GM20431 (cell line): ENCODE measurements around the gene SURF1.
"Not testable (repeated sequence)": the region's sequence is repeated elsewhere in the genome, so short reads cannot be mapped to it uniquely, and the experiment has no call there.

ENCODE experiments used
- in situ Hi-C: fragments of 300-500 bp; cut with MseI, MboI; formaldehyde crosslinking; loops from one replicate; pipeline ENCODE4 v1.15.0; 2020; ENCODE audit warnings: low sequenced_read_pairs; ENCODE audit not compliant: unreplicated experiment

SURF1 gene

DNA sequence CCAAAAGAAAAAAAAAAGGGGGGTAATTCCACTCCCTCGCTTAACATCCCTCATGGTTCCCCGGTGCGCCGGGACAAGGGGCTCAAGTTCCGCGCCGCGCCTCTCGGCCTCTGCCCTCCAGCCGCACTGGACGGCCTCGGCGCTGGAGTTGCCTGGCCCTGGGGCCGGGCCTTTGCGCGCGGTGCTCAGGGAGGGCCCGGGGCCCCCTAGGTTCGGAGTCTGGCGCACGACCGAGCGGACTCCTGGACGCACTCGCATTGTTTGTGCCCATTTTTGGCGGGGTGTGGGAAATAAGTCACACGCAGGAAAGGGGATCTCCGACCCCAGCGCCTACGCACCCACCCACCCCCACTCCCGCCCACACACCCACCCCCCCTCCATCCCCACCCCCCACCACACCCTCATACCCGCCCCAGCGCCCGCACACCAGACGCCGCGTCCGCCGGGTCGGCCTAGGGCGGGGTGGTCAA, 8.7 kb downstream of the SURF1 start:
- in situ Hi-C loops, result no loop called here

DNA sequence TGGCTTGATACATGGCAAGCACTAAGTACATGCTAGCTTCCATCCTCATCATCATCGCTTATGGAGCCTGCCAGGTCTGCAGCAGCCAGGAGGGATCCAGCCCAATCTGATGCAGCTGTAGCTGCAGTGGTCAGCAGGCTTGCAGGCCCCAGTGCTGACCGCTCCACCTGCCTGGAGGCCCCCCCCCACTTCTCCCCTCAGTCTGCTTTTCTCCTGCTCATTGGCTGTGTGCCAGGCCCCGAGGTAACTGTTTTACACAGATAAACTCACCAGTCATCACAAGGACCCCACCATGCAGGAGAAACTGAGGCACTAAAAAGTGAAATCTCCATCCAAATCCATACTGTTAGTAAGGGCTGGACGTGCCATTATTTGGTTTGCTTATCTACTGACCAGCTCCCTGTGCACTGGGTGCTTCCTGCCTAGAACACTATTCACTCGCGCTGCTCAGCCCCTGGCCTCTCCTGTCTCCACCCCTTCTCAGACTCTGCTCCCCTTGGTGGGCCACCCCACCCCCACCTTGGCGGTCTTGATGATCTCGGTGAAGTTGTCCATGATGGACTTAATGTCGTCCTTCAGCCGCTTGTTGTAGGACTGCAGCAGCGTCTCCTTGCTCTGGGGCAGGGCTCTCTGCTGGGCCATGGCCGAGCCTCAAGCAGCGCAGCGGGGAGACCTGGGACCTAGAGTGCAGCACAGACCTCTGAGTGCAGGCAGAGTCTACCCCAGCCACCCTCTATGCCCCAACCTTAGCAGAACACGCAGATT, 10.1 kb downstream of the SURF1 start:
- in situ Hi-C loops, result no loop called here

DNA sequence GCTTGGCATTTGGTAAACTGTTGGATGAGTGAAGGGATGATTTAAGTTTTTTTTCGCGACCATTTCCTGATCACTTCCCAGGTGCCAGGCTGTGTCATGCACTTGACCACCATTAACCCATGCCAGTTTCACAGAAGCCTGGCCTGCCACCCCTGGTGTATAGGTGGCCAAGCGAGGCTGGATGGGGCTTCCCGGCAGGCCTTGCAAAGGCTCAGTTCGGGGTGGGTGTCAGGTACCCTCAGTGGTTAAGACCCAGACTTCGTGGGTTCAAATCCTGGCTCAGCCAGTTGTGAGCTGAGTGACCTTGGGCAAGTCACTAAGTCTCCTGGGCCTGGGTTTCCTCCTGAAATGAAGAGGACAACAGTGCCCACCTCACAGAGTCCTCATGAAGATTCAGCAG, 10.7 kb downstream of the SURF1 start:
- in situ Hi-C loops, result no loop called here

DNA sequence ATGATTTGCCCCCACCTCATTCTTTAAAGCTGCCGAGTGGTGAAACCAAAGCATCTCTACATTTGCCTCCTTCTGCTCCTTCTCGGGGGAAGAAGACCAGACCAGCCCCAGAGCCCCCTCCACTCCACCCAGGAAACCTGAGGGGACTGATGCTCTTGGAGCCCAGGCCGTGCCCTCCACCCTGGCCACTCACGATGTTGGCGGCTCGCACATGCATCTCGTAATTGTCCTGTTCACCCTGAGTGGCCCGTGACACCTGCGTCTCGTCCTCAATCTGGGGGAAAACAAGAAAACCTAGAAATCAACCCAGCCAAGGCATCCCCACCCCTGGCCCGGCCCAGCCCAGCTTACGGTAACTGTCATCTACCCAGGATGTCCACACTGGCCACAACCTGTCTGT, 11.3 kb downstream of the SURF1 start:
- in situ Hi-C loops, result no loop called here

DNA sequence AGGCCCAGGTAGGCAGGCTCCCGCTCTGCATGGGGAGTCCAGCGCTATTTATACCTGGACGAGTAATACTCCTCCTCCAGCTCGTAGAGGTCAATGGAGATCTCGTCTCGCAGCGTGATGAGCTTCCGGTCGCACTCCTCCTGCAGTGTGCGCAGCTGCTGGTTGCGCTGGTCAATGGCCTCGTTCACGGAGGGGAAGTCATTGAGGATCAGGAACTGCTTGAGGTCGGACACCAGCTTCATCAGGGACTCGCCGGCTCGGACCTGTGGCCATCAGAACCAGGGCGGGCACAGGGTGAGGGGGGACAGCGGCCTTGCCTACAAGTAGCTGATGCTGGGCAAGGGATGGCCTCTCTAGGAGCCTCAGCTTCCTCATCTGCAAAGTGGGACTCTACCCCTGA, 12.2 kb downstream of the SURF1 start:
- in situ Hi-C loops, result no loop called here

DNA sequence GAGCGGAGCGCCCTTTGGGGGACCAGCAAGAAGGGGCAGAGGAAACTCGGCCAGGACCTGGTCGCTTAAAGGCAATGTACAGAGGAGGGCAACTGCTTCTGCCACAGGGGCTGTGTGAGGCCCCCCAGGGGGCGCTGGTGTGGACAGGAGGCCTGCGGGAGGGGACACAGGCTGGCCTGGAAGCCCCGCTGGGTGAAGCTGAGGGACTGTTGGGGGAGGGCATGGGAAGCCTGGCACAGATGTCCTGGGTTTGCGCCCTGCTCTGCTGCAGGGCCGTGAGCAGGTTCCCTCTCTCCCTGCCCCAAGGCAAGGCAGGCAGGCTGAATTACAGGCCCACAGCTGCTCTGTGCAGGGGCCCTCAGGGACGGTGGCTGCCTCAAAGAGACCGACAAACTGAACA, 13.7 kb downstream of the SURF1 start:
- in situ Hi-C loops, result no loop called here

DNA sequence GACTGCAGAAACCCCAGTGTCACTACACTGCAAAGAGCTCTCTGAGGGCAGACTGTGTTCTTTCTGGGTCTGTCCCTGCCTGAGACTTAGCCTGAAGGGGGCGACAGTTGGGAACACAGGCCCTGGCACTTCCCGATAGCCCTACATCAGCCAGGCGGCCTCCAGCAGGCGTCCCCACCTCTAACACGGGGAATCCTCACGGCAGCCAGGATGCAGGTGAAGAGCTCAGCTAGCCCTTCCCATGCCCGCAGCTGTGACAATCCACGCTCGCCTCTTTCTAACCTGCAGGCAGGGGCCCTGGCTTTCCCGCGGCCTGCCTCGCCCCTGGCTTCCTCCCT, 14.2 kb downstream of the SURF1 start:
- in situ Hi-C loops, result no loop called here

DNA sequence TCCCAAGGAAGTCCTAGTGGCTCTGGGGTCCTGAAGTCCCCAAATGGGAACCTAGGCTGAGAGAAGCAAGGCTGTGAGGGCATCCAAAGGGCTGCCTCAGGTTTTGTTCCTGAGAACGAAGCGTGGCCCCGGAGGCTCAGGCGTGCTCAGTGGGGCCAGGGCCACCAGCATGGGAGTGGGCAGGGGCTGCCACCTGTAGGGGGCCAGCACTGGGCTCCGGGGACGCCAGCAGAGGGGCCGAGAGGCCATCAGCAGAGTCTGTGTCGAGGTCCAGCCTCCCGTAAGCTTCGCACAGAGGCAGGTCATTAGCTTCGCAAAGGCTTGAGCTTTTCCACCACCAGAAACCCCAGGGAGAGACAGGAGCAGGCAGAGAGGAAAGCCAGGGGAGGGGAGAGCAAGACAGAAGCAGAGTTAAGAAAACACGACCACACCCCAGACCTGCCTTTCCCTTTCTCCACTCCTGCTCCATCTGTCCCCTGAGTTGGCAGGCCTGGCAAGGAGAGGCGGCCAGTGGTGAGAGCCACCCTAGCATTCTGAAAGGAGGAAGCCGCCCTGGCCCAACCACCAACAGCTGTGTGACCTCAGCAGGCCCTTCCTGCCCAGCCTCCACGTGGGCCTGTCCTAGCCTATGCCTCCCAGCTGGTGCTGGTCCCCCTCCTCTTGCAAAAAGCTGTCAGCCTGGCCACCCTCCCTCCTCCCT, 14.8 kb downstream of the SURF1 start:
- in situ Hi-C loops, result no loop called here

DNA sequence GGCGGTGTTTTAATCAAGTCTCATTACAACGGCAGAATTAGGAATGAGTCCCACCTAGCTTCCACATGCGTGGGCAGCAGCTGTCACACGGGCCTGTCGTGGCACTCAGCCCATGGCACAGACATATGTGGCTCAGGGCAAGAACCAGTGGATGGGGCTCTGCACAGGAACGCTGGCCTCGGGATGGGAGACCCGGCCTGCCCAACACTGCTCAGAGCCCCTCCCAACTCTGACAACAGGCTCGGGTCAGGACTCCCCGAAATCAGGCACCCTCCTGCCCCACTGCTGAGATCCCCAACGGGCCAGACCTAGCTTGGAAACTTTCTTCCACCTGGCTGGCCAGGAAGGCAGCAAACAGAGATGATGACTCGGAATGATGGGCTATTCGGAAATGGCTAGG, 15.4 kb downstream of the SURF1 start:
- in situ Hi-C loops, result no loop called here

DNA sequence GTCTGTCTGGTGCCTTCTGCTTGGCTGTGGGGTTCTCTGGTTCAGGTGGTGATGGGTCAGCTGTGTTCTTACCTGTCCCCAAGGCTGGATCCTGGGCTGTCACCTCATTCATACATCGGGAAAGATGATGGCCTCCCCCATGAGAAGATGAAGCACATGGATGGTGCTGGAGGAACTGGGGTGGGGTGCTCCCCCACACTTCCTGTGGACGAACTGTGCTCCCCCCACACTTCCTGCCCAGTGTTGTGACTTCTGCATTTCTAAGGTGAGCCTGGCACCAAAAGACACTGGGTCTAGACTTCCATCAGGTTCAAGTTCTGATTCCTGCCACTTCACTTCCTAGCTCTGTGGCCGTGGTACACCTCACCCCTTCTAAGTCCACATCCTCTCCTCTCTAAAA, 16.0 kb downstream of the SURF1 start:
- in situ Hi-C loops, result no loop called here

DNA sequence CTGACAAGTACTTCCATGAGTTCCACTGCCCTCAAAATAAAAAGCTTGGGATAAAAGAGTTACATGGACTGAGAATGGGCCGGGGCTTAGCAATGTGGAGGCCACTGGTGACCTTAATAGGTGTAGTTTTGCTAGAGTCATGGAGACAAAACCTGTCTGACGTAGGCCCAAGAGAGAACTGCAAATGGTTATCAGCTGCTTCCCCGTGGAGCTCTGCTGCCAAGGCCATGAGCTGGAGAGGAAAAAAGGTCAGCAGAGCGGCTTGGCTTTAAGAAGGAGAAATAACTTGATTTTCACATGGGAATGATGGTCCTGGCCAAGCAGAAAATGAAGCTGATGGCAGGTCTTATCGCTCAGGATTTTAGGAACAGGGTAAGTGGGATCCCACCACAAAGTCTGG, 16.6 kb downstream of the SURF1 start:
- in situ Hi-C loops, result no loop called here

DNA sequence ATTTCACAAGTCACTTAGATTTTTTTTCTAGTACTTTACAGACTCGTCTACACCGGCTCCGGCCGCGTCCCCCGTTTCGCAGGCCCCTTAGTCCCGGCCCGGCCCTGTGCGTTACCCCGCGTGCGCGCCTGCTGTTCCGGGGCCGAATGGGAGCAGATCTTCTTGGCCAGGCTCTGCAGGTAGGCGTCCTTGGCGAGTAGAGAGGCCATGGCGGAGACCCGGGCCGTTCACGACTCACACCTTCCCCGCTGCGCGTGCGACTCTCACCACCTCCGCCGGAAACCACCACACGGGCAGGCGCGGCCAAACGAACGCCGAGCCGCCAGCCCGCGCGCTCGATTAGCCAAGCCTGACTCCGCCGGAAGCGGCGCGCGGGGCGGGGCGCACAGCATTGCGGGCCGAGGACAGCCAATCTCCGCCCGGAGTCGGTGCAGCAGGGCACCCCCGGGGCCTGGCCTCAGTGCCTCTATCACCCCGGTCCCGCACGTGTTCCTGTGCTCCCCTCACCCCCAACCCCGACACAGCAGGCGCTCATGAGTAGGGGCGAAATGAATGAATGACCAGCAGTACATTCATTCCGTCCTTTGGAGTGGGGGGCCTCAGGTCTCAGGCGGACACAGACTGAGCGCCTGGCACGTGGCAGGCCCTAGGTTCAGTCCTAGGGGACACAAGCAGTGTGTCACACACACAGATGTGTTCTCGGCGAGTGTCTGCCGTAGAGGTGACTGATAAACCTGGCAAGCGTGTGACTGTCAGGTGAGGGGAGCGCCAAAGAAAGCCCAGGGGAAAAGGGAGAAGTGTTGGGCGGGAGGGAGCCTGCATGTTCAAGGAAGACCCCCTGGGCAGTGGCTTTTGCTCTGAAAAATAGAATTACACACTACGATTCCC, 20.1 kb downstream of the SURF1 start, which contains the start of gene SURF6:
Gene SURF6, minus strand, starts transcription at position 265 of the 888 bp plus-strand sequence. Its CDS starts 56 bp downstream, at position 209.
- in situ Hi-C loops, result no loop called here

DNA sequence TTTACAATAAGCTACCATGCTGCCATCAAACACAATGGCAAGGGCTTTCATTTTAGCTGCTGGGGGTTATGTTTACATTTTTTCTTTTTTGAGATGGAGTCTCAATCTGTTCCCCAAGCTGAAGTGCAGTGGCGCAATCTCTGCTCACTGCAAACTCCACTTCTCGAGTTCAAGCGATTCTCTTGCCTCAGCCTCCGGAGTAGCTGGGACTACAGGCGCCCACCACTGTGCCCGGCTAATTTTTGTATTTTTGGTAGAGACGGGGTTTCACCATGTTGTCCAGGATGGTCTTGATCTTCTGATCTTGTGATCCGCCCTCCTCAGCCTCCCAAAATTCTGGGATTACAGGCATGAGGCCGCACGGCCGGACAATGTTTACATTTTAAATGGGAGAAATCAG, 21.4 kb downstream of the SURF1 start:
- in situ Hi-C loops, result not testable (repeated sequence)

DNA sequence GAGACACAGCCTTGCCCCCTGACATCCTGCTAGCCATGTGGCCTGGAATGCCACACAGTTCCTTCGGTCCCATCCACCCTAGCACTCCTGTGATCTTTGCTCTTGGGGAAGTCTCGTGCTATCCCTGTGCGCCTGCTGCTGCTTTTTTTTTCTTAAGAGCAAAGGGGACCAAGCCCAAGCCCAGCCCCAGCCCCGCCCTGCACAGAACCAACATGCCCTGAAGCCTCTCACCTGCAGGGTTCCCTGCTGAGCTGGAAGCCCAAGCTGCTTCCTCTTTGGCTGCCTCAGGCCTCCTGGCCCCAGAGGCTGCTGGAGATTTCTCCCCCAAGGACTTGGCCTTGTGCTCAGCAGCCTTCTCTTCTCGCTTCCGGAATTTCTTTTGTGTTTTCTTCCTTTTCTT, 22.1 kb downstream of the SURF1 start:
- in situ Hi-C loops, result no loop called here

DNA sequence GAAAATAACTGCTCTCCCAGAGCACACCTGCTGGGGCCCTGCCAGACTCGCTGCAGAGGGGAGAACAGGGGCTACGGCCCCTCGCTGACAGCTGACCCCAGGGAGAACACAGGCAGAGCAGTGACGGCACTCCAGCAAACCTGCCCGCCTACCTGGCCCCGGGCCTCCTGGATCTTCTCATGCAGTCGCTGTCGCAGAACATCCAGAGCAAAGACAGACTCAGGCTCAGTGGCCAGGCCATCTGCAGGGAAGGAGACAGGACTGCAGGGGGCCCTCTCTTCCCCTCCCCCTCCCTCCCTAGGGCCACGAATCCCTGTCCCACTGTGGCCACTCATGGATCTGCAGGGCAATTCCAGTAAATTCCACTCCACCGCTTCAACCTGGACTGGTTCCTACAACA, 22.7 kb downstream of the SURF1 start:
- in situ Hi-C loops, result no loop called here

DNA sequence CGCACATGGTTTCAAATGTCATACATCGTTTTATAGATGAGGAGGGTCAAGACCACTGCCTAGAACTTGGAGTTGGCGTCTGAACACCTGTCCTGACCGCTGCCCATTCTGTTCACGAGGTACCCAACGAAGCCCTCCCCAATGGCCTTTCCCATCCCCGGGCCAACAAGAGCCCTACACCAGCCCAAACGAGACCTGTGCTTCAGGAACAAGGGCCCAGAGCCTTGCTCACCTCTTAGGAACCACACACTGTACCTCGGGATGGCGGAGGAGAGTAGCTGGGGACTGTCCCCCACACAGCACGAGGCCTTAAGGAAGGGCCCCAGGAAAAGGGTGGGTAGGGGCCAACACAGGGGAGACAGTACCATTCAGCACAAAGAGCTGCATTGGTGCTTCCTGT, 23.3 kb downstream of the SURF1 start:
- in situ Hi-C loops, result no loop called here

DNA sequence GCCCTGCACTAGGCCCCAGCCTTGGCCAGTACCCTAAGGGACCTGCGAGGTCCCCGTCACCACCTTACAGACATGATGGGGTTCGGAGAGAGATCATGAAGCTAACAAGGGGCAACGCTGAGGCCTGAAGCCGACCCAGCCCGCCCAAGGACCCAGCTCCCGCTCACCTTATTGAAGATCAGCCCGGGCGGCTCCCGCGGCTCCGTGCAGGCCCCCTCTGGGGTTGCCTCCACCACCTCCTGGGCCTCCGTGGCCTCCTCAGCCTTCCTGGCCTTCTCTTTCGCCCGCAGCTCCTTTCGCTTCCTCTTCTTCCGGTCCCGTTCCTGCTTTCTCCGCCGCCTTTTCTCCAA, 23.9 kb downstream of the SURF1 start:
- in situ Hi-C loops, result no loop called here

DNA sequence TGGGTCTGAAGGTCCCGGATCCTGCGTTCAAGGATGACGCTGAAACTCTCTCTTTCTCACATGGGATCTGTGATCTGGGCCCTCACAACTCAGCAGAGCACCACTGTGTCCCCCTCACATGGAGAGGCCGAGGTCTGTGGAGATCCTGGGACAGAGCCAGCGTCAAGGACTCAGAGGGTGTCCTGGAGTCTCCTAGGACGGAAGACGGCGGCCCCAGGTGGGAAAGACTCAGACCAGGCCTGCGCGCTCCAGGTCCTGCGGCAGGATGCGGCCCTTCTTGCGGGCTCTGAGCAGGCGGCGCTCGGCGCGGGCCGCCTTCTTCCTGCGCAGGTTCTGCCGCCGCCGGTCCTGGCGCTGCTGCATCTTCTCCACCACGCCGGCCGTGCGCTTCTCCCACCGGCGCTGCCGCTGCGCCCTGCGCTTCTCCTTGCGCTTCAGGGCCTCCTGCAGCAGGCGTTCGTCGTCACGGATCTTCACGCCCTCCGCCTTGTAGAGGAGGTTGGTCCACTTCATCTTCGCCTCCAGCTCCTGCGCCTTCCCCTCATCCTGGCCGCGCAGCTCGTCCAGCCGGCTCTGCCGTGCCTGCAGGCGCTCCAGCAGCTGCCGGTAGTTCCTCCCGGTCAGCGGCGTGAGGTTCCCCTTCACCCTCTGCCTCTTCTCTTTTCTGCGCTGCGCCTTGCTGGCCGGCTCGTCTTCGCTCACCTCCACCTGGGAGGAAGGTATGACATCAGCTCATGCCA, 24.5 kb downstream of the SURF1 start:
- in situ Hi-C loops, result no loop called here

DNA sequence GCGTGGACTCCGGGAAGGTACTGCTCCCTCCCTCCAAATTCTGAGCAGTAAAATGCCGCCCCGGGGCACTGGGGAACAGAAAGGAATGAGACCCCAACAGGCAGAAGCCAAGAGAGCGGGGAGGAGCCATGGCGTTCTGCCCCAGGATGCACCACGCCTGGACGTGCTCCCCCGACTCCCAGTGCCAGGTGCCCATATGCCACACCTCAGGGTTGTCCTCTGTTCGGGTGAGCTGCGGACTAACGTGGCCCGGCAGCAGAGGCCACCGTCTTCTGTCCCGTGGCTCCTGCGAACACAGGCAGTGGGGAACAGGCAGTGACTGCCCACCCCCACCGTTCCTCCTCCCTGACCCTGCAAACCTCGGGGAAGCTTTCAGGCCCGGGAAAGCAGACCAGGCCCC, 25.1 kb downstream of the SURF1 start:
- in situ Hi-C loops, result no loop called here
